Measurements from ENCODE around the gene IRAG1.
A peak's percentile ranks its signal among the peaks of the same experiment; 100 is the strongest.

IRAG1 gene

DNA sequence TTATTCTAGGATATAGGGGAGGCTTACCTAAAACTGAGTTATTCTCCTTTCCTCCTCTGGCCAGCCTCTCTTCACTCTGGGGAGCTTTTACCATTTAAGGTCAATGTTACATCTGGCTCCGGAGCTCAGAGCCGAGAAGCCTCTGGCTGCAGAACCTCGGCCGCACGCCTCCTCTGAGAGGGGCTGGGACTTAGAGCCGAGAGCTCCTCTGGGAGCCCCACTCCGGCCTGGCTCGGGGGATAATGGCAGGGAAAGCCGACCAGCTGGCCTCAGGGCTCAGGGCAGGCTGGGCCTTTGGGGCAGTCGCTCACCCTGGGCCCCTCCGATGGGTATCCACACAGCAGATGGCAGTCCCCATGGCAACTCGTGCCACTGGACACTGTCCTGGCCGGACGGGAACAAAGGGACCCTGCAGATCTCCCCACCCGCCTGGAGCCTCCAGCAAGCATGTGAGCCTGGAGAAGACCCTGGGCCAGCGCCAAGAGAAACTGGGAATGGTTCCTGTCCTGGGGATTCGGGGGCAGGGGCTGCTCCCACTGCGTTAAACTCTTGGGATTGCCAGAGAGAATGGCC, at the start of gene IRAG1:
Gene IRAG1 (minus strand): TSS at position 247 of the 573 bp plus-strand sequence. CDS start 153 bp downstream, at position 94.
- peak; percentile 75 for DNase-seq

DNA sequence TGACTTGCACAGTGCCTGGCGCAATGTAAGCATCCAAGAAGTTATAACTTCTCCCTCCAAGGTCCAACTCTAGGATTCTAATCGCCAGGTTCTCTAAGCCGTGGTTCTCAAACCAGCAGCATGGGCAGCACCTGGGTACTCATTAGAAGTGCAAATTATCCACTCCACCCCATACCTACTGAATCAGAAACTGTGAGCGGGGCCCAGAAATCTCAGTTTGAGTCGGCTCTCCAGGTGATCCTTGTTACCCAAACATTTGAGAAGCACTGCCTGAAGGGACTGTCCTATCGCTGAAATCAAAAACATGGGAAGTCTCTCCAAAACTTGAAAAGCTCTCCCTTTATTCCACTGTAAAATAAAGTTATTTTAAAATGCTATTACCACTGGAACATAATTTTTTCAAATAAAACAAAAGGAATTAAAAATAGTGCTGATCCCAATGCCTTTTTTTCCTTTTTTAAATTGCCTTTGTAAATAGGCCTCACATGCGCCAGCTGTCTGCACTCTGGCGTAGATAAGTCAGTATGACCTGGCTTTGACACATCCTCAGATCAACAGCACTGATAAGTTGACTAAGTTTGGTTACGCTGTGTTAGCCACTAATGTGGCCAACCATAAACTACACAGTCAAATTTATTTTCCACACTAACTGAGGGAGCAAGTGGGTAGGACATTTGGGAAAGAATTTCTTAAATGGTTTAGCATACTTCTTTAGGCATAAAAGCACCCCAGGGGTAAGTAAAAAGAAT, 49.1 kb upstream of the IRAG1 start:
- DNase-seq: no peak

DNA sequence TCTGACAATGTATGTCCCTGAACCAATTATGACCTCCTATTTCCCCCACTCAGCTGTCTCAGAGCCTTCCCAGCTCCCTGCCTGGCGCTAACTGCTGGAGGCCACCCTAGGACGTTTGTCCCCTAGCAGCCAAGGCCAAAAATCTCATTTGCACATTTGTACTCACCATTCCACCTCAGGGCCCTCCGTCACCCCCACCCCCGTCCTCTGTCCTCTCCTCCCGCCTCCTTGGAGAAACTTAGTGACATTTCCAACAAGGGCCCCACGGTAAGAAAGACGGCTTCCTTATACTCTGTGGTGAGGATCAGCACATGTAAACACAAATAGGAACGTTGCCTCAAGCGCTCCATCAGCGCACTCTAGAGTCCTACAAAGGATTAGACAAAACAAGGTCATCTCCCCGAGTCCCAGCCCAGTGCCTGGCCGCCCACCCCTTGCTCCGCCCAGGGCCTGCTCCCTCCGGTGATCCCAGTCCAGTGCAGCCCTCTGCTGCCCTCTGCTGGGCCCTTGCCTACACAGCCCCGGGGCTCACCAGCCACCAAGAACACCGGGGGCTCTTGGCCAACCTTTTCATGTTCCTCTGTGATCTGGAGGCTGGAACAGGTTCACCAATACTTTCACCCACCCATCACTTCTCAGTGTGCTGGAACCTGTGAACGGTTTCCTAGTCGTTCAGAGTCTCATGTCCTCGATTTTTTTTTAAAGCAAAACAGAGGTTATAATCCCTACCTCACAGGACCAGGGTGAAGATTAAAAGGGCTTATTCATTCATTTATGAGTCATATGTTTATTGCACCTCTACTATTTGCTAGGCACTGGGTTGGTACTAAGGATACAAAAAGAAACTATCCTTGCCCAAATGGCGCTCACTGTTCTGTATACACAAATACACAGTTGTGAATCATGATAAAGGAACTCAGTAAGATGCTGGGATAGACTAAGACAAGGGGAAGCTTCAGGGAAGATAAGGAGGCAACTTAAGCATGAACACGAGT, 42.2 kb upstream of the IRAG1 start:
- DNase-seq: peak; percentile 94

DNA sequence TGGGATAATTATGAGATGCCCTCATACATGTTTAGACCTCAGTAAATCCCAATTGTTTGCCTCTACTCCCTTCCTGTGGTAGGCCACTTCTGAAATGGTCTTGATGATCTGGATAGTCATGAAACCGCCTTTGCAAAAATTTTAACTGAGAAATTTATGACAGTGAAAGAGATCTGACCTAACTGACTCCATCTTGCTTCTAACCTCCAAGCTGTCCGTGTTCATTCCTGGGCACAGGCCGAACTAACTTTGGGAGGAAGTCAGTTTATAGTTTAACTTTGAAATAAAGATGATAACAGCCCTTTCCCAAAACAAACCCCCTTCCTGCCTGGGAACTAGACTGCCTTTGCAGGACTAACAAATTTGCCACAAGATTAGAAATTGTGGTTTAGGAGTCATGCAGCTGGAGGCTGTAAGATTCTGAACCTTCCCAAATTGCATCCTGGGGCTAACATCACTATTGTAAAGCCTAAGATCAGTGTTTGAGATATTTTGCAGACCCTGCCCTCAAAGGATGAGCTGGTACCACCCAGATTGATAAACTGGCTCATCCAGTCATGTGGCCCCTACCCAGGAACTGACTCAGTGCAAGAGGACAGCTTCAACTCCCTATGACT, 37.6 kb upstream of the IRAG1 start:
- DNase-seq: no peak

GRCh38 chr11:10730151-10730550, 36.6 kb upstream of the IRAG1 start:
- DNase-seq: no peak

- DNase-seq: no peak
Measured at GRCh38 chr11:10728789-10729472, 35.4 kb upstream of the IRAG1 start.

GRCh38 chr11:10728154-10728553, 34.6 kb upstream of the IRAG1 start:
- no peak for DNase-seq

DNA sequence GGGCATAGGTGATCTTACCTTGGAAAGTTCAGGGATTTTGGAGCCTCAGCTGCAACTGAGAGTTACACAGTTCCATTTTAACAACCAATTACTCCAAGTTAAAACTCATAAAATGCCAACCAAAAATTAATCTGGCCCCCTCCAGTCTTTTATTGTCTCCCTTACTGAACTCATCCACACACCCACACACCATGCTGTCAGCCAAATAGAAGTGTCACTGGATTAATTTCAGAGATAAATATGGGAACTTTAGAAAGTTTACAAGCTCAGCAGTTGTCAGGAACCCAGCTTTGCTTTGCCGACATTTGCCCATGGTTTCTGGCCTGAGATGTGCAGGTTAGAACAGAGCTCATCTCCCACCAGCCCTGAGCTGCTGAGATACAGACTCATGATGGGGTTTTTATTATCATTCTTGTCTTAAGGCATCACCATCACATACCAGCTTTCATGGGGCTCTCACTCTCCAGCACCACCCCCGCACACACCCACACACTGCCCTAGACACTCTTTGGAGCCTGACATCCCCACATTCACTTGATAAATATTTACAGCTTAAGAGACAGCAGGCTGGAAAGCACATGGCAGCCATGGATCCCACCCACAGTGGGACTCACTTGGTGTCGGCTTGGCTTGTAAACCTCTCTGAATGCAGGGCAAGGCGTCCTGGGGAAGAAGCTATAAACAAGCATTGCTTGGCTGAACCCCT, 33.7 kb upstream of the IRAG1 start:
- no peak for DNase-seq

DNA sequence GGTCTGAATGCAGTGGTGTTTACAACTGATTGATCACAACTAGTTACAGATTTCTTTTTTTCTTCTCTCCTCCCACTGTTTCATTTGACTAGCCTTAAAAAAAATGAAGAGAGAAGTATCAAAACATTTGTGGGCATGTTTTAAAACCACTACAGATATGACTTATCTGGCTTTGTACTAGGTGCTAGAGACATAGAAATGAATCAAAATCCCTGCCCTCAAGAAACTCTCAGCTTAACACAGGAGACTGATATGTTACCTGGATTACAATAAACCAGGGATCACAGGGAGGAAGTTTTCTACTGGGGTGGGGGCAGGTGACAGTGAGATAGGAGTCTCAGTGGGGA, 32.3 kb upstream of the IRAG1 start:
- no peak for DNase-seq

DNA sequence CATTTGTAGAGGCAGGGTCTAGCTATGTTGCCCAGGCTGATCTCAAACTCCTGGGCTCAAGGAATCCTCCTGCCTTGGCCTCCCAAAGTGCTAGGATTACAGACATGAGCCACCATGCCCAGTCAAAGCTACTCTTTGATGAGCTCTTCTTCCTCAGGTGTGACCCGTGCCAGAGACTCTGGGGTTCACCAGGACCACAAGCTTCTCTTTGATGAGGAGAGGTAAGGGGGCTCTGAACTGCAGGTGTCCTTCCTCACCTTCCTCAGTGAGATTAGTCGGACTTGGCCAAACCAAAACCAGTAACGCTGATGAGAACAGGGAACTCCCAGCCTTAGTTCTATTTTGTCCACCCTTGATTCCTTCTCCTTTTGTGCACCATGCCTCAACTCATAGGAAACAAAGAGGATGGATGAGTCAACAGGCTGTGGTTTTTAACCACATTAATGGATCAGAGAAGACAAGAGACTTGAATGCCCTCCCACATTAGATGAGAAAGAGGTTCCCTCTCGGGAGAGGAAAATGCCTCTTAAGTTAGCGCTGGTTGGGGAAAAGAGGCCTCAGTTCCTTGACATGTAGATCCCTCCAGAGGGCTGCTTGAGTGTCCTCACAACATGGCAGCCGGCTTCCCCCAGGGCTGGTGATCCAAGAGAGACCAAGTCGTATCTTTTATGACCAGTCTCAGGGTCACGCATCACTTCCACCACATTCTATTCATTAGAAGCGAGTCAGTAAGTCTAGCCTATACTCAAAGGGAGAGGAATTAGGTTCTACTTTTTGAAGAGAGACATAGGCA, 31.8 kb upstream of the IRAG1 start:
- DNase-seq: no peak

DNA sequence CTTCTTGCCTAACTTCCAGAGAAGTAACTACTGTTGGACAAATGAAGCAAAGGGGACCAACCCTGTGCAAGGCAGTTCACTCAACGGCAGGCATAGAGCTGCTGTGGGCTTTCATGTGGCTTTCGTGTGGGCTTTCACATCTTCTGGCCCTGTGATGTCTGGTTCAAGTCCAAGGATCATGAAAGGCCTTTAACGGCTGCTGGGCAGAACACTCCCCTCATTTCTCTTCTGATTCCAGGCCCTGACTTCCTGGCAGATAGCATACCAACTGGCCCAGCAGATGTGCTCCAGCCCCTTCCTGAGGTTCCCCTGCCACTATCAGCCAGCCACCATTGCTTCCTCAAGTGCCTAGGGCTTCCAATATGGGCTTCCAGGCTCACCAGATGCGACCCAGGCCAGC, 28.8 kb upstream of the IRAG1 start:
- no peak for DNase-seq

DNA sequence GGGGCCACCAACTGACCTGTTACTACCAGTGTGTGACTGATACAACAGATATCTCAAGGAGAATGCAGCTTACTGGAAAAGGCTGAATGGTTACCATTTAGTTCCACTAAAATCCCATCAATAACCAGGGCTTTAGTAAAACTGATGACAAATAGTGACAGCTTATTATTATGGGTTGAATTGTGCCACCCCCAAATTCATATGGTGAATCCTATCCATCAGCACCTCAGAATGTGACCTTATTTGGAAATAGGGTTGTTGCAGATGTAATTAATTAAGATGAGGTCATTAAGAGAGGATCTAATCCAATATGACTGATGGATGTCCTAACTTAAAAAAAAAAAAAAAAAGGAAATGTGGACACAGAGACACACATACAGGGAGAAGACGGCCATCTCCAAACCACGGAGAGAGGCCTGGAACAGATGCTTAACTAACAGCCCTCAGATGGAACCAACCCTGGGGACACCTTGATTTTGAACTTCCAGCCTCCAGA, 27.4 kb upstream of the IRAG1 start:
- no peak for DNase-seq

DNA sequence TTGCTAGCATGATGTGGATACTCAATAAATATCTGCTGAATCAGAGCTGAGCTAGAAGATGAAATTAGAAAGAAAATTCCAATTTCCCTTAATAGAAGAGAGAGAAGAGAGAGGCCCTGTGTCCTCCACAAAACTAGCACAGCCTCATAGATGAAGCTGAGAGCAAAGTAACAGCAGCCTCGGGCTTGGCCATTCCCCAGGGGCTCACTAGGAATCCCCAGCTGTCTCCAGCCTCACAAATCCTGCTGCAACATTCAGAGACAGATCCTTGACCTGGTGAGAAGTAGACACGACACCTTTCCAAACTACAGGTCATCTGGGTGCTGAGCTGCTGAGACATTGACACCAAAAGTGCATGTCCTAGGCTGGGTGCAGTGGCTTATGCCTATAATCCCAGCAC, 26.1 kb upstream of the IRAG1 start:
- DNase-seq: no peak

DNA sequence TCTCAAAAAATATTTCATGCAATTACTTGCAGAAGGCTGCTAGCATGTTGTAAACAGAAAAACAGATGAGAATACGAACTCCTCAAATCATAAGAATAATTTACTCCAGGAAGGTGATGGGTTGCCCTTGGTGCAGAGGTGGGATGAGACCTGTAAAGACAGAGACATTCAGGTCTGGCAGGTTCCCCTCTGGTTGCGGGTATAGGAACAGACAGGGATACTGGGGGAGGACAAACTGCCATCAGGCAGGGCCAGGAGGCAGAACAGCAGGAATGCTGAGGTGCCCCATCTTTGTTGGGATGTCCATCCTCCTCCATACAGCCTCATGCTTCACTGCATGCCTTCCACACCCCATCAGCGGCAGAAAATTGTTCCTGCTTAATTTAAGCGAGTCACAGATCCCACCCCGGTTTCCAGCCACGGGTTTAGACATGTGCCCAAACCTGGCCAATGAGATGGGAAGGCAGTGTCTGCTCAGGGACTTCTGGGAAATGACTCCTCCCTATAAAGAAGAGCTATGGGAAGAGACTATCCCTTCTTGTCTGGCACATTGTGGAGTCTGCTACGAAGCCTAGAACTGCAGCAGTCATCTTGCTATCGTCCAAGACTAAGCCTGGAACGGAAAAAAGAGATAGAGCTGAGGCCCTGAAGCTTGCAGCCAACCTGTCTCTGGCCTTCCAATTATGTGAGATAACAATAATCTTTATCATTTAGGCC, 23.1 kb upstream of the IRAG1 start:
- DNase-seq: no peak

DNA sequence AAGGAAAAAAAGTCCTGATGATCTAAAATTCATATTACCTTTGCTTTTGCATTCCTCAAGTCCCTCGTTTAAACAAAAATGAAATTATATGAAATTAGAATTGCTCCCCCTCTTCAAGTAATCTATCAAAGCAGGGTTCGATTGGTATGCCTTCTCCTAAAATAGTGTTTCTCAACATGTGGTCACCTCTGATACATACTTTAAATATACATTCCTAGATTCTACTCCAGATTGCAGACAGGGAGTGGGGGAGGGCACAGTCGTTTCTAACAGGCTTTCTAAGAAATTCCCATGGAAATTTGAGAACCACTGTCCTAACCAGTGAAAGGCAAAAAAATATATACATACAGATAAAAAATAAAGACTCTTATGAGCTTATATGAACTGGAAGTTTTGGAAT, 22.6 kb upstream of the IRAG1 start:
- no peak for DNase-seq

- DNase-seq: no peak
Measured at GRCh38 chr11:10715571-10715970, 22.0 kb upstream of the IRAG1 start.

- no peak for DNase-seq
Measured at GRCh38 chr11:10709299-10710086, 15.9 kb upstream of the IRAG1 start.

DNA sequence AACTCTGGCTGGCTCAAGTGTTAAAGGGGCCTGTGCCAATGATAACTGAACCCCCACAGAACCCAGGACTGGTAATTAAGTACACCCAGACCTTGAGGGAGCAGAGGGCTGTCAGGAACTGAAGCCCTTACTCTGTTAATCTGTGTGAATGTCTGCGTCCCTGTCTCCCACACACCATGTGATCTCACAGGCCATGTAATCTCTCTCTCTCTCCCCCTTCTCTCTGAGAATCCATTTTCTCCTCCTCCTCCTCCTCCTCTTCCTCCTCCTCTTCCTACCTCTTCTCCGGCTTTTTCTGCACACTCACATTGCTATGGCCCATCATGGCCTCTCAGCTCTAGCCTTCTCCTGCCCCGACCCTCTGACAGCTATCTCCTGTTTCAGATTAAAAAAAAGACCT, 14.6 kb upstream of the IRAG1 start:
- no peak for DNase-seq

DNA sequence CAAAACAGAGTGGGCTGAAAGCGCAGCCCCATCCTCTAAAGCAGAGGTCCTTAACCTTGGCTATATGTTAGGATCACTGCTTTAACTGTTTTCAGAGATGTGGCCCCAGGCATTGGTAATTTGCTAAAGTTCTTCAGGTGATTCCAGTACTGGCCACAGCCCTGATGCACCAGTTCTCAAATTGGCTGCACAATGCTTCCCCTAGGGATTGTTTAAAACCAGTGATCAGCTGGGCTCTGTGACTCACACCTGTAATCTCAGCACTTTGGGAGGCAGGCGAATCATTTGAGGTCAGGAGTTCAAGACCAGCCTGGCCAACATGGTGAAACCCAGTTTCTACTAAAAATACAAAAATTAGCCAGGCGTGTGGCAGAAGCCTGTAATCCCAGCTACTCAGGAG, 8.4 kb upstream of the IRAG1 start:
- no peak for DNase-seq
